ENCODE measurements around the gene KRTAP9-1.

DNA sequence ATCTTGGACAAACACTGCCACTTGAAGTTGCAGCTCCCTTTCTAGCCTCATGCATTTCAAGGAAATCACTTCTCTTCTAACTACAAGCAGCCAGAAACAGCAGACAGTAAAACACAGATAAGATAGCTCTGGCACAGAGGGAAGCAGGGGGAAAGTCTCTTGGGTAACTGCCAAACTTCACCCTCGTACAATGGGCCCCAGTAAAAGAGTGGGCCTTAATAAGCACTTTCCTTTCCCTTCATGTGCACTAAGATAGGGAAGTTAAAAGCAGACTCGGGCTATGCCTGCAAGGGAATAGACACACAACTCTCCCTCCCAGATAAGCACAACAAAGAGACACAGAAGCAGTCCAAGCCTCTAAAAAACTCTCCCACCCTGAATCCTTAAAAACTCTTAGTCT is 35.8 kb upstream of the KRTAP9-1 start:
- TF ChIP-seq, protein P1, sequence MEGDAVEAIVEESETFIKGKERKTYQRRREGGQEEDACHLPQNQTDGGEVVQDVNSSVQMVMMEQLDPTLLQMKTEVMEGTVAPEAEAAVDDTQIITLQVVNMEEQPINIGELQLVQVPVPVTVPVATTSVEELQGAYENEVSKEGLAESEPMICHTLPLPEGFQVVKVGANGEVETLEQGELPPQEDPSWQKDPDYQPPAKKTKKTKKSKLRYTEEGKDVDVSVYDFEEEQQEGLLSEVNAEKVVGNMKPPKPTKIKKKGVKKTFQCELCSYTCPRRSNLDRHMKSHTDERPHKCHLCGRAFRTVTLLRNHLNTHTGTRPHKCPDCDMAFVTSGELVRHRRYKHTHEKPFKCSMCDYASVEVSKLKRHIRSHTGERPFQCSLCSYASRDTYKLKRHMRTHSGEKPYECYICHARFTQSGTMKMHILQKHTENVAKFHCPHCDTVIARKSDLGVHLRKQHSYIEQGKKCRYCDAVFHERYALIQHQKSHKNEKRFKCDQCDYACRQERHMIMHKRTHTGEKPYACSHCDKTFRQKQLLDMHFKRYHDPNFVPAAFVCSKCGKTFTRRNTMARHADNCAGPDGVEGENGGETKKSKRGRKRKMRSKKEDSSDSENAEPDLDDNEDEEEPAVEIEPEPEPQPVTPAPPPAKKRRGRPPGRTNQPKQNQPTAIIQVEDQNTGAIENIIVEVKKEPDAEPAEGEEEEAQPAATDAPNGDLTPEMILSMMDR (IDR thresholded peaks at IDR 0.05): no peak
- TF ChIP-seq POLR2A (IDR thresholded peaks at IDR 0.05): no peak
